ENCODE measurements around the gene DNAJB9. TPM values are rescaled to one million over a fixed set of nuclear protein-coding genes. Genes with fewer than 3 reads are reported as not detected.

The DNAJB9 gene
- total and polyA plus RNA-seq, 4 donors: 11.4 to 40.0 (median 28.1) TPM

DNA sequence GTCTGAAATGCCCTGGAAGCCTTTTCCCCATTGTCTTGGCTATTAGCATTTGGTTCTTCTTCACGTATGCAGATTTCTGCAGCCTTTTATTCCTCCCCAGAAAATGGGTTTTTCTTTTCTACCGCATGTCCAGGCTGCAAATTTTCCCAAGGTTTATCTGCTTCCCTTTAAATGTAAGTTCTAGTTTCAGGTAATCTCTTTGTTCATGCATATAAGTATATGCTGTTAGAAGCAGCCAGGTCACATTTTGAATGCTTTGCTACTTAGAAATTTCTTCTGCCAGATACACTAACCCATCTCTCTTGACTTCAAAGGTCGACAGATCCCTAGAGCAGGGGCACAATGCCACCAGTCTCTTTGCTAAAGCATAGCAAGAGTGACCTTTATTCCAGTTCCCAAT, 12.5 kb upstream of the DNAJB9 start:
- no peak overlapping the region for H3K27ac ChIP-seq (ENCODE audit: low read depth in 1 of 2, low read length in 1 of 2)
- ATAC-seq (ENCODE audit: insufficient read depth, low FRiP score): no peak

GRCh38 chr7:108557617-108558016, 12.1 kb upstream of the DNAJB9 start:
- DNase-seq (no peak), ATAC-seq (ENCODE audit: insufficient read depth, low FRiP score) (no peak)
- Histone ChIP-seq H3K4me3 (no peak overlapping the region), H3K4me1 (ENCODE audit: control insufficient read depth in 5 of 5, insufficient read depth in 5 of 5, low read length in 5 of 5) (peaks cover 0 to 4% (median 0%) of the 10 kb centered on the region in 5 donors), H3K9me3 (ENCODE audit: control insufficient read depth in 4 of 4, insufficient read depth in 3 of 4, low read length in 3 of 4) (peaks cover 0 to 13% (median 4%) of the 10 kb centered on the region in 4 donors), H3K27me3 (ENCODE audit: control insufficient read depth in 3 of 3, insufficient read depth in 3 of 3, low read length in 2 of 3) (no peaks in the 10 kb centered on the region), H3K9ac (ENCODE audit: insufficient read depth in 1 of 2, low read length in 2 of 2) (no peak overlapping the region), H3K27ac (ENCODE audit: low read depth in 1 of 2, low read length in 1 of 2) (no peak overlapping the region), H3K36me3 (ENCODE audit: control insufficient read depth in 4 of 4, insufficient read depth in 4 of 4, low read length in 4 of 4) (peaks cover 0 to 4% (median 1%) of the 10 kb centered on the region in 4 donors)
- 93 to 99% methylated on average over 1 of the region's 1 CpG for WGBS, 2 donors
- TF ChIP-seq, protein P1, sequence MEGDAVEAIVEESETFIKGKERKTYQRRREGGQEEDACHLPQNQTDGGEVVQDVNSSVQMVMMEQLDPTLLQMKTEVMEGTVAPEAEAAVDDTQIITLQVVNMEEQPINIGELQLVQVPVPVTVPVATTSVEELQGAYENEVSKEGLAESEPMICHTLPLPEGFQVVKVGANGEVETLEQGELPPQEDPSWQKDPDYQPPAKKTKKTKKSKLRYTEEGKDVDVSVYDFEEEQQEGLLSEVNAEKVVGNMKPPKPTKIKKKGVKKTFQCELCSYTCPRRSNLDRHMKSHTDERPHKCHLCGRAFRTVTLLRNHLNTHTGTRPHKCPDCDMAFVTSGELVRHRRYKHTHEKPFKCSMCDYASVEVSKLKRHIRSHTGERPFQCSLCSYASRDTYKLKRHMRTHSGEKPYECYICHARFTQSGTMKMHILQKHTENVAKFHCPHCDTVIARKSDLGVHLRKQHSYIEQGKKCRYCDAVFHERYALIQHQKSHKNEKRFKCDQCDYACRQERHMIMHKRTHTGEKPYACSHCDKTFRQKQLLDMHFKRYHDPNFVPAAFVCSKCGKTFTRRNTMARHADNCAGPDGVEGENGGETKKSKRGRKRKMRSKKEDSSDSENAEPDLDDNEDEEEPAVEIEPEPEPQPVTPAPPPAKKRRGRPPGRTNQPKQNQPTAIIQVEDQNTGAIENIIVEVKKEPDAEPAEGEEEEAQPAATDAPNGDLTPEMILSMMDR (IDR thresholded peaks at IDR 0.05; ENCODE audit: control extremely low read depth, extremely low read depth): no peak

More for the DNA sequence above, 12.5 kb upstream of the DNAJB9 start:
- no peak for DNase-seq
- Histone ChIP-seq H3K4me1 (ENCODE audit: control insufficient read depth in 5 of 5, insufficient read depth in 5 of 5, low read length in 5 of 5) (peaks cover 0 to 4% (median 0%) of the 10 kb centered on the region in 5 donors), H3K9ac (ENCODE audit: insufficient read depth in 1 of 2, low read length in 2 of 2) (no peak overlapping the region), H3K36me3 (ENCODE audit: control insufficient read depth in 4 of 4, insufficient read depth in 4 of 4, low read length in 4 of 4) (peaks cover 0 to 4% (median 1%) of the 10 kb centered on the region in 4 donors), H3K9me3 (ENCODE audit: control insufficient read depth in 4 of 4, insufficient read depth in 3 of 4, low read length in 3 of 4) (peaks cover 0 to 13% (median 4%) of the 10 kb centered on the region in 4 donors), H3K4me3 (no peak overlapping the region), H3K27me3 (ENCODE audit: control insufficient read depth in 3 of 3, insufficient read depth in 3 of 3, low read length in 2 of 3) (no peaks in the 10 kb centered on the region)
- TF ChIP-seq, protein P1 (IDR thresholded peaks at IDR 0.05; ENCODE audit: control extremely low read depth, extremely low read depth): no peak
- WGBS, 2 donors: 98 to 99% methylated on average over 3 of the region's 3 CpGs

DNA sequence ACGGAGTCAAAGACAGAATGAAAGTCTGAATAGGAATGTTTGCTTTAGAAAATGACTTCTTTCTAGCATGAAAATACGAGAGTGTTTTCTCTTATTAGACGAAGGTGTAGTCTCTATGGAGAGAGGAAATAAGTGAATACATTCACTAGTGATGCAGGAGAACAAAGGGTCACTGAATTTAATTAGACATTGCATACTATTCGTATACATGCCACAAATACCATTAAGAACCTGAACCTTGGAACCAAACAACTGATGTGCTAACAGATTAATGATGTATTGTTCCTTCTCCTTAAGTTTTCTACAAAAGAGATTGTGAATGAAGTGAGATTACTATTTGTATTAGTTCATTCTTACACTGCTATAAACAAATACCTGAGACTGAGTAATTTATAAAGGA, 10.4 kb upstream of the DNAJB9 start:
- TF ChIP-seq, protein P1 (IDR thresholded peaks at IDR 0.05; ENCODE audit: control extremely low read depth, extremely low read depth): no peak
- WGBS, 2 donors: 85 to 93% methylated on average over 4 of the region's 4 CpGs
- Histone ChIP-seq H3K27ac (ENCODE audit: low read depth in 1 of 2, low read length in 1 of 2) (no peak overlapping the region), H3K4me3 (no peak overlapping the region), H3K9ac (ENCODE audit: insufficient read depth in 1 of 2, low read length in 2 of 2) (no peak overlapping the region), H3K36me3 (ENCODE audit: control insufficient read depth in 4 of 4, insufficient read depth in 4 of 4, low read length in 4 of 4) (peaks cover 0 to 4% (median 2%) of the 10 kb centered on the region in 4 donors), H3K4me1 (ENCODE audit: control insufficient read depth in 5 of 5, insufficient read depth in 5 of 5, low read length in 5 of 5) (peaks cover 0 to 4% (median 0%) of the 10 kb centered on the region in 5 donors), H3K9me3 (ENCODE audit: control insufficient read depth in 4 of 4, insufficient read depth in 3 of 4, low read length in 3 of 4) (peaks cover 0 to 13% (median 4%) of the 10 kb centered on the region in 4 donors), H3K27me3 (ENCODE audit: control insufficient read depth in 3 of 3, insufficient read depth in 3 of 3, low read length in 2 of 3) (no peaks in the 10 kb centered on the region)
- DNase-seq (no peak), ATAC-seq (ENCODE audit: insufficient read depth, low FRiP score) (no peak)
